NCI-H1694 (cell line): ENCODE data around the gene PRKG1.

Experiments
- DNase-seq: peaks from one replicate; lab custom pipeline; 2025; lab: John Stamatoyannopoulos, UW

PRKG1 gene

DNA sequence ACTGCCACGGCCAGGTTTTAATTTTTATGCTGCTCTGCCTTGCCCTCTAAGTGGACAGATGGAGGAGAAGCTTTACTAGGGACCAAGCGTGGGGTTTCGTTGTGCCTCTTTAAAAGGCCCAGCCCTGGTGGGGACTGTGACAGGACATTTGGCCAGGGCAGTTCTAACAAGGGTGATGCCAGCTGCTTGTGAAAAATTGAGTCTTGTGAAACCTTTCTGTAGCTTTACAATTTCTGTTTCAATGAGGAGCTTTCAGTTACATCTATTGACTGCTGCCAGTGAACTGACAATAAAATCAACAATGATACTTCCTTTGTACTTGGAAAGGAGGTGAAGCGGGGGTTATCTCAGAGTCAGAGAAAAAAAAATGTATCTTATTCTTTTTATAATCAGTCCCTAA, 858.2 kb downstream of the PRKG1 start:
- no peak for DNase-seq

DNA sequence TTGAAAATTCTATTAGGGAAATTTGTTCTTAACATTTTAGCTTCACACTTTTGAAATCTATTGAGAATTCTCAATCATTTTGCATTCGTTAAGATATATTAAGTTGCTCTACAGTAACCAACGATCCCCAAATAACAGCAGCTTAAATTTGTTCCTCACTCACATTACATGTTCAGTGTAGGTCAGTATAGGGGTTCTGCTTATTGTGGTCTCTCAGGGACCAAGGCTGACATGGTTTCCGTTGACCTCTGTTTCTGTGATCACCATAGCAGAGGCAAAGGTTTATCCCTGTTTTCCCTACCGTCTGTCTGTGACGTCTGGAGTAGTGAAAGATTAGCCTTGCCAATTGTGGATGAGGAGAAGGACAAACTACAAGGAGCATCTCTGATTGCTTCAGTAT, 860.1 kb downstream of the PRKG1 start:
- no peak for DNase-seq

DNA sequence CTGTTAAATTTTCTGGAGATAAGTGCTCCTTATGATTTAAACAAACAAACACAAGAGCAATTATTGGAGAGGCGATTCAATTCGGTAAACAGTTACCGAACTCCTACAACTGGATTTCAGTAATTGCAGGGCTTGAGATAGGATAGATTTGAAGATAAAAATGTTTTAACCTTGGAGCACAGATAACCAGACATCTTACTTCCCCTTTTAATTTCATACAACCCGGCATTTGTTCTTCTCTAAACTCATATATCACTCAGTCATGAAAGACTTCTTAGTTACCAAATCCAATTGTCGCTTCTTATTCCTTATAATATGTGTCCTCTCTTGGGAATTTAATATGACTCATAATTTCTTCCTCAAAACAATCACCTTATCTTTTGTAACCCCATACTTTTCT, 861.1 kb downstream of the PRKG1 start:
- no peak for DNase-seq

DNA sequence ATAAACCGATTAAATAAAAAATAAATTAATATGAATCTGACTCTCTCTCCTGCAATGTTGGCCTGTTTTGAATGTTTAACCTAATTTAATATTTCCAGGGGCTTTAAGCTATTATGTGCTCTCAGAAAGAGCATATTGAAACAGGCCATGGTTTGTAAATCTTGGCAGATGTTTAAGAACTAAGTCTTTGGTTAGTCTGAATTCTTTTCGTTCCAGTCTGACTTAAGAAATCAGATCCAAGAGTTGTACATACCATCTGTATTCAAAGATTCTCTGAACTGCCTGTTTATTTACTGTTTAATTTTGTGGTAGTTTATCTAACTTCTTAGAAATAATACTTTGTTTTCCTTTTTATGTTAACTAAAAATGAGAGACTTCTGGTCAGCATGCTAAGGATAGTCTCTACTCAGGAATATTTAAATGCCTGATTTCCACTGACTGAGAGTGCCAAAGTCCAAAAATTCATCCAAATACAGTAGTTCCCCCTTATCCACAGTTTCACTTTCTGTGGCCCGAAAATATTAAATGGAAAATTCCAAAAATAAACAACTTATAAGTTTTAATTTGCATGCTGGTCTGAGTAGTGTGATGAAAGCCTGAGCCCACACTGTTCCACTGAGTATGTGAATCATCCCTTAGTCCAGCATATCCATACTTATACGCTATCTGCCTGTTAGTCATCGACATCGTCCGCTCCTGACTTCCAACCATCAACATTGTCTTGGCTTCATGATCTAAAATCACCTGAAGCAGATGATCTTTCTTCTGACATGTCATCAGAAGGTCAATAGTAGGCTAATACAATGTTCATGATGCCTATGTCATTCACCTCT, 863.2 kb downstream of the PRKG1 start:
- no peak for DNase-seq

DNA sequence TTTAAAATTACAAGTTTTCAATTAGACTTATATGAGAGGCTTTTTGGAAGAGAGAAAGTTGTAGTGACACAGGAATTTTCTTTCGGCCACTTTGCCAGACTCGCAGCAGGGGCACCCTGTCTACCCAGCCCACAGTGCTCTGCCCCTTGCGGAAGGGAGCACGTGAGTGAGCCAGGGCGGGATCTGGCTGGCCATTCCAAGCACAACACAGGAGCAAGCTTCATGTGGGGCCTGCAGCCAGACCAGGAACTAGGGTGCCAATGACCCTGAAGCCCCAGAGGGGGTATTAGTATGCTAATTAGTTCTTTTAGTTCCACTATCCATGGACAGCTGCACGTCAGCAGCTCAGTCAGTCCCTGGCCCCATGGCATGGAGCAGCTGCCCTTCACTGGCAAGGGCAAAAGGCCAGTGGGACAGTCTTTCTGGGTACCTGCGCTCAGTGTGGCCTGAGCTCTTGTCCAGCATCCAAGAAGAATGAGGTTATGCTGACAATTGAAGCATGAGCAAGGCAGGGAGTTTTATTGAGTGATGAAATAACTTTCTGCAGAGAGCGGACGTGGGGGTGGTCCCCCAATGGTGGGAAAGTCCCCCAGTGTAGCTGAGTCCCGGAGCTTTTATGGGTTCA, 876.2 kb downstream of the PRKG1 start:
- DNase-seq = no peak

DNA sequence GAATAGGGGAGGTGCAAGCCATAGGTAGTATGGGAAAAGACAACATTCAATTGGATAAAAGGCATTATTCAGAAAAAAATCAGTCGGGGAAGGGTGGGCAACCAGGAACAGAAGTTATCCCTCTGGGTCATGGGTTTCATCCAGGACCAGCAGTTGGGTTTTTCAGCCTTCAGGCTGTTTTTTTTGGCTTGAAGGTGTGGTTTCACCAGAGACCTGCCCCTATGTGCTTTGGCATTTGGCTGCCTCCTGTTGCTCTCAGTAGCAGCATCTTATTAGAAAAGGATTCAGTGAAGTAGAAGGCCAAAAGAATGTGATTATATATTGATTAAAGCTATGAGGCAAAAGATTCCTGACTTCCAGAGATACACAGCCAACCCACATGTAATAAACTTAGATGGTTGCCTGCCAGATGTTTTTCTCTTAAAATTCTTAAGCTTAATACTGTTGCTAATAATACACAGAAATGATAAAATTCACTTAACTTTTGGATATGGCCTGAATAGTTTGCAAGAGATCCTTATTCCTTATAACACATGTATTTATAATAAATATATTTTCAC, 876.8 kb downstream of the PRKG1 start:
- no peak for DNase-seq

DNA sequence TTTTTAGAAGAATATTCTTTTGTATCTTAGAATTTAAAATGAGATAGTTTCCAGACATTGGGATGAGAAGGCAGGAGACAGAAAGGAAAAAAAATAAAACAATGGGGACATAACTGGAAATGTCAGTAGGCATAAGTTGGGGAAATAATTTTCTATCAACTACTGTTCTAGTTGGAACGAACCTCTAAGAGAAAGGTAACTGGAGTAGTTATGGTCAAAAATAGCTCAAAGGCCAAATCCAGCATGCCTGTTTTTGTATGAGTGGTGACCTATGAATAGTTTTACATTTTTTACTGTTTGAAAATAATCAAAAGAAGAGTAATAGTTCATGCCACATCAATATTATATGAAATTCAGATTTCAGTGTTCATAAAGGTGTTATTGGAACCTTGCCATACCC, 877.3 kb downstream of the PRKG1 start:
- no peak for DNase-seq

DNA sequence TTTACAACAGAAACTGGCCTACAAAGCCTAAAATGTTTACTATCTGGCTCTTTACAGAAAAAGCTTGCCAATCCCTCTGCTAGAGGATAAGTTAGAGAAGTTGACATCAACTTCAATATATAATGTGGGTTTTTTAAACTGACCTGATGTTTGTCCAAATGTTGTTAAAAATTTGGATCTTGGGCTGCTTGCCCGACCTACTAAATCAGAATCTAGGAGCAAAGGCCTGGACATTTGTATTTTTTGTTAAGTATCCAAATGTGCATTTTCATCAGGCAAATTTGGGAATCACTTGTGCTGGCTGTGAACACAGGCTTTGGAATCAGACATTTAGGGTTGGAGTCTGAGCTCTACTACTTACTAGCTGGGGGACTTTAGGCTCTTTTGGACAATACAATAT, 877.8 kb downstream of the PRKG1 start:
- no peak for DNase-seq

DNA sequence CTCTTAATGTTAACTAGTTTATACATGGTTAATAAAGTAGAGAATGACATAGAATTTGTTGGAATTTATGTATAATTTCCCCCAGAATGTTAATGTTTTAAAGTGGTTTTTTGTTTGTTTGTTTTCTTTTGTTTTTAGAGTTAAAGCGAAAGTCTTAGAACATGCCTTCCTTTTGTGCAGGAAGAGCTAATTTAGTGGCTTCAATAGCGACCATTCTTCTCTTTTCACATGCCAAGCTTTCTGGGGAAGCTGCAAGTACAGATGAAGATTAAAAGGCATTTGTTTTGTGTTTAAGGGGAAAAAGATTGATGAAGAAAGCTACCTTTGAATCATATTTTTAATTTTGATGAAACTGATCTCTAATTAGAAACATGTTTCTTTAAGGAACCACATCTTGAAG, 881.4 kb downstream of the PRKG1 start:
- no peak for DNase-seq

DNA sequence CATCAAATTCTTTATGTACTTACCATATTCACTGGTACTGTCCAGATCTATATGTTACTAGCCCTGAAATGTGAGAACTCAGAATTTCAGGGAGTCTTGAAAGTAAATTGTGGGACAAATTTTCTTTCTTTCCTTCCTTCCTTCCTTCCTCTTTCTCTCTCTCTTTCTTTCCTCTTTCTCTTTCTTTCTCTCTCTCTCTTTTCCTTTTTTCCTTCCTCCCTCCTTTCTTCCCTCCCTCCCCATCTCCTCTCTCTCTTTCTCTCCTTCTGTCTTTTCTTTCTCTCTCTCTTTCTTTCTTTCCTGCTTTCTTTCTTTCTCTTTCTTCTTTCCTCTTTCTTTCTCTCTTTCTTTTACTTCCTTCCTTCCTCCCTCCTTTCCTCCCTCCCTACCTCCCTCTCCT, 882.5 kb downstream of the PRKG1 start:
- DNase-seq = no peak

DNA sequence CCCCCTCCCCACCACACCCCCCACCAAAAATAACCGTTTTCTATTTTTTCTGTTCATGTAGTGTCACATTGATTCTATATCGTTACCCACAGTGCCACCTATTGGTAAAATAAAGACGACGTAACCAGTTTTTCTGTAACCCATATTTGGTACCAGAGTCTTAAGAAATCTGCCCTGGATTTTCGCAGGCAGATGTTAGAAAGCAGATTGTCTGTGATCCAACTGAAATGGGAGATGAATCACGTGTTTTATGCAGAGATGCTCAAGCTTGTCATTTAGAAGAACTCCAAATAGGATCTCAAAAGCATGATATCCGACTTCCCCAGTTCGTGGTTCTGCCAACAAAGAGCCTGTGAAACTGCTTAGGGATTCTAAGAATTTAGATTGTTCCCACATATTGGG, 886.2 kb downstream of the PRKG1 start:
- DNase-seq = peak; percentile 32

DNA sequence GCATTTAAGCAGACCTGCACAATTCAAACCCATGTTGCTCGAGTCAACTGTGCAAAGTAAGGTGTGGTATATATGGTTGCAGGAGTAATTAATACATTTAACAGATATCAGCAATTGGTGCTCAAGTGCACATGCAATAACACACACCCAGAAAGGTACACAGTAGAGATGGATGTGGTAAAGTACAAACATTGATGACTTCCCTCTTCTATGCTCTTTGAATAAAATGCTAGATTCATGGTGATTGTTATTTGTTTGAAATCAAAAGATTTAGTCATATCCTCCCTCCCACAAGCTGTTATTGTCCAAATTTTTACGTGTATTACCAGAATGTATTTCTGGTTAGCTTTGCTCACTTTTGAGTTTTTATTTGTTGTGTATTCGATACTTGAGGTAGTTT, 887.1 kb downstream of the PRKG1 start:
- no peak for DNase-seq

DNA sequence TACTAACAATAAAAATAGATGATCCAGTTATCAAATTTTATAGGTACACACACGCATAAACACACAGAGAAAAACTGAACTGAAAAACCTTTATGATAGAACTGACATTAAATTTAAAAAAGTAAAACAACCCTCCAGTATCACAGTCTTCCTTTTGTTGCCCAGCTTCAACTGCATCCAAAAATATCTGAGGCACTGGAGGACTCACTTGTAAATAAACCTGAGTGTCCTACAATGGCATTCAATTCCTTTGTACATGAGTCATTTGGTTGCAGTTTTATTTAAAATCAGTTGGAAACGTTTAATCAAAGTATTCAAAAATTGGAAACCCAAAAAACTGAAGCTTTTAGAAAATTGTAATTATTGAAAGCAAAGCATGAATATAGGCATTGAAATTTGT, 890.3 kb downstream of the PRKG1 start:
- DNase-seq = no peak

DNA sequence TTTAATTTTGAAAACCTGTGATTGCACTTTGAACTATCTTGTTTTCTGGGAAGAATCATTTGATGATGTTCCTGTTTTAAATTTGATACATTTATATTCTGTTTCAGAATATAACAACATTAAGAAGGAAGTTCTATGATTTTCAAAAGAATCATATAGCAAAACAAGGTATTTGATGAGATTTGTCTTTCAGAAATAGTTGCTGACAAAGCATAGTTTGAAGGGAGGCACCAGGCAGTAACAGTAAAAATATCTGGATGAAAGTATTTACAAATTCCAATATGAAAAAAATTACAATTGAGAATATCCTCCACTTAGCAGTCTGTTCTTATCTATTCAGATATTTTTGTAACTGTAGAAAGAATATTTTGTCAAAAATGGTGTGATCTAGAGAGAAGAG, 891.2 kb downstream of the PRKG1 start:
- no peak for DNase-seq

DNA sequence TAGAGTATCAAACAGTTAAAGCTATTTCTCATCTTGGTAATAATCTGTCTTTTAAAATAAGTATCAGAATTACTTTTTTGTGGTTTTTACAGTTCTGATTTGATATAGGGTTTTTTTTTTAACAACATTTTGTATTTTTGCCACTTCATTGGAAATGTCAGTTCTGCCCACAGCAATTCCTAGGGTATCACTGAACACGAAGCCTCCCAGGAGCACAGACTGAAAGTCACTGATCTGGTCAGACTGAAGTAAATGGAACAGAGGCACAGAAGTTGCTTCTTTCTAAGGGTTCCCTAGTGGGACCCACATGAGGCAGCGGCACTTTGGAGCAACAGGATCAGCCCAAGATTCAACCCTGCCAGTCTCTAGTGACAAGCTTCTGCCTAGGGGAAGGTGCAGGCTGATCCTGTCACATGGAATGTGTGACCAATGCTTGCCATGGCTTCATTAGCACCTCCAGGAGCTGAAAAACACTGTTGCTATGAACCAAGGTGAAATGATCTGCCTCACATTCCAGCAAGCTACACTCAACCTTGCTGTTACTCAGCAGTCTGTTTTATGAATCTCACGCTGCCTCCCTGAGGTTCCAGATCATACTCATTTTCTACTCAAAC, 898.6 kb downstream of the PRKG1 start:
- DNase-seq = no peak

DNA sequence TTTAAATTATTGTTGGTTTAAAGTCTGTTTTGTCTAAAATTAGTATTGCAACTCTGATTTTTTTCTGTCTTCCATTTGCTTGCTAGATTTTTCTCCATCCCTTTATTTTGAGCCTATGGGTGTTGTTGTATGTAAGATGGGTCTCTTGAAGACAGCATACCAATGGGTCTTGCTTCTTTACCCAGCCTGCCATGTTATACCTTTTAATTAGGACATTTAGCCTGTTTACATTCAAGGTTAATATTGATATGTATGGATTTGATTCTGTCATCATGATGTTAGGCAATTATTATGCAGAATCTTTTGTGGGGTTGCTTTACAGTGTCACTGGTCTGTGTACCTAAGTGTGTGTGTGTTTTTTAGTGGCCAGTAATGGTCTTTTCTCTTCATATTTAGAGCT, 906.5 kb downstream of the PRKG1 start:
- DNase-seq = no peak

DNA sequence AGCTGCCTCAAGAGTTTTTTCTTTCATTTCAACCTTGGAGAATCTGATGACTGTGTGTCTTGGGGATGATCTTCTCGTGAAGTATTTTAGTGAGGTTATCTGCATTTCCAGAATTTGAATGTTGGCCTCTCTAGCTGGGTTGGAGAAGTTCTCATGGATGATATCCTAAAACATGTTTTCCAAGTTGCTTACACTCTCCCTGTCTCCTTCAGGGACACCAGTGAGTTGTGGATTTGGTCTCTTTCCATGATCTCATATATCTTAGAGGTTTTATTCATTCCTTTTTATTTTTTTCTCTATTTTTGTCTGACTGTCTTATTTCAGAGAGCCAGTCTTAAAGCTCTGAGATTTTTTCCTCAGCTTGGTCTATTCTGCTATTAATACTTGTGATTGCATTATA, 907.4 kb downstream of the PRKG1 start:
- no peak for DNase-seq

DNA sequence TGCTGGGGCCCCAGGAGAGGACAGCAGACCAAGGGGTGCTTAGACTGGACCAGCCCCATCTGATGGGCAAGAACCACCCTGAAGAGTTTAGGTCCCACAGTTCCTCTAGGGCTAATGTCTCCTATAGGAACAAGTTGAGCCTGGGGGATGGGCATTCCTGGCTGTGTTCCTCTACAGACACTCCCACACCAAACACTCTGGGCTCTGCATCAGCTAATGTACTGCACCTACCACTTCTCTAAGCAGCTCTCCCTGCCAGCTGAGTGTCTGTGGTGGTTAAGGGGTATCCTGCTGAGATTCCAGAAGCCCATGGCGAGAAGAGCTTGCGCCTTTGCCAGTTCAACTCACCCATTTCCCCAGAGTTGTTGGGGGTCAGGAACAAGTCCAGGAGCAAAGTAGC, 909.2 kb downstream of the PRKG1 start:
- DNase-seq = no peak

DNA sequence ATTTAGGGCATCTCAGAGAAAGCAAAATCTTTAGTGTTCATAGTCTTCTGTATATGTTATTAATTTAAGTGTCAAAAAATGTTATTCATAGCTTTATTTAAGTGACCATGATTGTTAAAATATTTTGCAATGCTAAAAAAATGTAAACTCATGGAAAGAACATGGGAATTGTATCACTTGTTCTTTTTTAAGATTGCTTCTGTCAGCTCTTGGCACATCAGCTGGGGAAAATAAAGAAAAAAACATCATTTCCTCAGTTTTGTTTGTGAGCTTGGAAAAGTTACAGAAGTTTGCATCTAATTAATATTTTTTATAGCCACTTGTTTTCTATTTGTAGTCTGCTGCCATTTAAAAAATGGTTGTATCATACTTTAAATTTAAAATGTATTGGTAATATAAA, 911.0 kb downstream of the PRKG1 start:
- no peak for DNase-seq

DNA sequence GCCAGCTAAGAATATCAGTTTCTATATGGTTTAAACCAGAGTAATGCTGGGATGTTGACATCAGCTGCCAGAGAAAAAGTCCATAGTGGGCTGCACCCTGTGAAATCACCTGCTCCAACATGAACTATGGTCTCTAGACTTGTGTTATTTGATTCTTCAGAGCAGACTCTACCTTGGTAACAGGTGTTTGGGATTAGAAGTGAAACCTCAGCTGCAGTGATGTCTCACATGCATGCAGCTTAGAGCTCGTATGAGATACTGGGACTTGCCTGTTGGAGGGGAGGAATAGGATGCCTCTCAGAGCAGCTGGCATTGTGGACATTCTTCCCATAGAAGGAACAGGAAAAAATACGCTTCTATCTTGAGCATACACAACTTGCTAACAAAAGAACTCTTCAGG, 912.2 kb downstream of the PRKG1 start:
- DNase-seq = no peak

DNA sequence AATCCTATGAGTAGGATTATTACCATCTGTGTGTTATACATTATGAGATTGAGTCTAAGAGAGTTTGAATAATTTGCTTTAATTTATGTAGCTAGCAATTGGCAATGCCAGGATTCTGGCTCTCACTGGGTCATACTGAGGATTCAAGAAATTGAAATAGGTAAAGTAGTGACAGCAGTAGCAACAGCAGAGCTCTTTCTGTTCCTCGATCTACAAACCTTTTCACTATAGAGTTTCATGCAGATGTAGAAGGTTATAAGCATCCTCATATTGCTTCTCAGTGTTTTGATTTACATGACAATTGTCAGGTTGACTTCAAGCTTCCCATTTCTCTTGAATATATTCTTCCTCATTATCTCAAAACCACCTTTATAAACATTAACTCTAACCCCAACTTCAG, 919.2 kb downstream of the PRKG1 start:
- DNase-seq = no peak

DNA sequence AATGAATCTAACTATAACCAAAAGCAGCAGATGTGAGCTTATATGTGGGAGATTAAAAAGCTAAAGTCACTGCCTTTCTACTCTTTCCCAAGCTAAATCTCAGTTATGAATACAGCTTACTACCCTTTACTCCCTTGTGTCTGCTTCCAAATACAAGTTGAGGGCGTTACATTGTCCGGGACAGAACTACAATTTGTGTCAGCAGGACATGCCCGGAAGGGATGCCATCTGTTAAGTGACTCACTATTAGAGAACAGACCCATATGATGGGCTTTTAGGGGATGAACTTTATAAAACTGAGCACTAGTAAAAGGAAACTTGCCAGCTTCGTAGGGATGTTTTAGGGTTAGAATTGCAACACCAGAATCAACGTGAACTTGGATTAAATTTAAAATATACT, 924.8 kb downstream of the PRKG1 start:
- no peak for DNase-seq

DNA sequence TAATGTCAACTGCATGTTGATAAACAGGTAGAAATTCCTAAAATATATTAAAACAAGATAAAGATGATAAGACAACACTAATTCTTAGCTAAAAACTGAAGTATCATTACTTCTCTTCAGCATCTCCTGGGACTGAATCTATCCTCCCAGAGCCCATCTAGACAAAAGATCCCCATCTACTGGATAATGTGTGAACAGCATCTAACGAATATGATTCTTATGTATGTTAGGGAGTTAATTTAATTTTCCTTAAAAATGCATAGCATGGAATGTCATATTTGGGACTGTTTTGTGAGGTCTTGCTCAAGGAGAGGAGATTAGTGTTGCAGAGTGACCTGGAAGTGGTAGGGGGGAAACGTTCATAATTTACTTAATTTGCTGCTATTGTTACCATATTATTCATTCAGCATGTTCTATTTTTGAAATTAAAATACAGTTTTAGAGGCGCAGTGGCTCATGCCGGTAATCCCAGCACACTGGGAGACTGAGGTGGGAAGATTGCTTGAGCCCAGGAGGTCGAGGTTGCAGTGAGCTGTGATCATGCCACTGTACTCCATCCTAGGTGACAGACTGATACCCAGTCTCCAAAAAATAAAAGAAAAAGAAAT, 930.2 kb downstream of the PRKG1 start:
- DNase-seq = peak; percentile 35
